DND-41 (cell line): Measurements from ENCODE around the gene SKAP1.

Experiments
- ATAC-seq: fragments of 200-7000 bp; cut with Tn5 transposase; 3 replicates; pipeline ENCODE4 v1.9.1; 2021; ENCODE audit warnings: low read depth; ENCODE audit not compliant: insufficient read depth
- DNase-seq: peaks from one replicate; pipeline ENCODE4 v3.0.0-alpha.2; 2020
- H2AFZ ChIP-seq: 2 replicates; pipeline ENCODE4 v1.6.0; 2012; ENCODE audit warnings: low read depth, low read length
- H3K27ac ChIP-seq: 2 replicates; pipeline ENCODE4 v1.5.1; 2012; ENCODE audit warnings: low read length, inconsistent platforms
- H3K27me3 ChIP-seq: fragments of 200-600 bp; sonication (generic); 2 replicates; pipeline ENCODE4 v1.6.0; 2012; ENCODE audit warnings: low read length, mild to moderate bottlenecking, inconsistent platforms; ENCODE audit not compliant: insufficient read depth, poor library complexity
- H3K36me3 ChIP-seq: 2 replicates; pipeline ENCODE4 v1.5.1; 2012; ENCODE audit warnings: low read length, inconsistent platforms; ENCODE audit not compliant: insufficient read depth
- H3K4me1 ChIP-seq: 2 replicates; pipeline ENCODE4 v1.5.1; 2012; ENCODE audit warnings: mild to moderate bottlenecking, low read length; ENCODE audit not compliant: insufficient read depth
- H3K4me2 ChIP-seq: 2 replicates; pipeline ENCODE4 v1.6.0; 2012; ENCODE audit warnings: mild to moderate bottlenecking, moderate library complexity, low read length, inconsistent platforms; ENCODE audit not compliant: insufficient read depth
- H3K4me3 ChIP-seq, 2 experiments: fragments of 200-600 bp in 1 of 2; shearing (Covaris generic) in 1 of 2; 2 replicates each; pipeline ENCODE4 v1.5.1; 2012 to 2016; ENCODE audit warnings: inconsistent platforms in 2 of 2, low read length in 2 of 2, mild to moderate bottlenecking in 2 of 2, low read depth in 1 of 2, moderate library complexity in 1 of 2
- H3K79me2 ChIP-seq: 2 replicates; pipeline ENCODE4 v1.6.0; 2012; ENCODE audit warnings: low read length, inconsistent platforms; ENCODE audit not compliant: insufficient read depth
- H3K9ac ChIP-seq: 2 replicates; pipeline ENCODE4 v1.6.0; 2012; ENCODE audit warnings: low read depth, mild to moderate bottlenecking, inconsistent platforms, low read length, moderate library complexity
- H3K9me3 ChIP-seq: 2 replicates; pipeline ENCODE4 v1.5.1; 2012; ENCODE audit warnings: low read length, moderate library complexity, mild to moderate bottlenecking, inconsistent platforms; ENCODE audit not compliant: insufficient read depth, severe bottlenecking
- H4K20me1 ChIP-seq: 2 replicates; pipeline ENCODE4 v1.6.0; 2012; ENCODE audit warnings: low read length; ENCODE audit not compliant: insufficient read depth
- EZH2 ChIP-seq: IDR thresholded peaks from 3 replicates; pipeline ENCODE4 v1.6.1; 2012; ENCODE audit warnings: borderline replicate concordance, low read depth, mild to moderate bottlenecking, moderate library complexity, low read length, inconsistent platforms; ENCODE audit not compliant: severe bottlenecking
- TF ChIP-seq, protein P1 (sequence below): IDR thresholded peaks from 2 replicates; pipeline ENCODE4 v1.5.1; 2012; ENCODE audit warnings: borderline replicate concordance, low read length, moderate library complexity, mild to moderate bottlenecking; ENCODE audit not compliant: poor library complexity, severe bottlenecking; ENCODE audit errors: extremely low read depth

Gene SKAP1

DNA sequence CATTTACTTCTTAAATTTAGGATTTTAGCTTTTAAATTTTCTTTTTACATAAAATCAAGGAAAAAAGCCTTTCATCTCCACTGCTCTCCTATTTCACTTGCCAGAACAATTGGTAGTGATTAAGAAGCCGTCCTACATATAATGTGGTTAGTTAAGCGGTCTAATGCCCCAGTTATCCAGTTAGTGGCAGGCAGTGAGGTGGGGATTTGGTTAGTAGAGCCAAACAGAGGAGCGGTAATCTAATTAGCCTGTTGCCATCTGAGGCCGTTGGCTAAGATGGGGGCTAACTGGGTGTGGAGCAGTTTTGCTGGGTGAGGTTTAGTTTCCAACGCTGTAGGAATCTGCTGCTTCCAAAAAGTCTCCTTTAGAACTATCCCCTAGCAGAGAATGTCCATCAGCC, 300.0 kb downstream of the SKAP1 start:
- peaks cover 4% of the 10 kb centered on the region for H3K27me3 ChIP-seq
- no peak overlapping the region for H2AFZ ChIP-seq
- no peak overlapping the region for H3K4me3 ChIP-seq
- H3K36me3 ChIP-seq, result no peaks in the 10 kb centered on the region
- no peaks in the 10 kb centered on the region for H3K4me1 ChIP-seq
- H3K79me2 ChIP-seq, result no peaks in the 10 kb centered on the region
- no peak overlapping the region for H3K9ac ChIP-seq
- TF ChIP-seq, protein P1, sequence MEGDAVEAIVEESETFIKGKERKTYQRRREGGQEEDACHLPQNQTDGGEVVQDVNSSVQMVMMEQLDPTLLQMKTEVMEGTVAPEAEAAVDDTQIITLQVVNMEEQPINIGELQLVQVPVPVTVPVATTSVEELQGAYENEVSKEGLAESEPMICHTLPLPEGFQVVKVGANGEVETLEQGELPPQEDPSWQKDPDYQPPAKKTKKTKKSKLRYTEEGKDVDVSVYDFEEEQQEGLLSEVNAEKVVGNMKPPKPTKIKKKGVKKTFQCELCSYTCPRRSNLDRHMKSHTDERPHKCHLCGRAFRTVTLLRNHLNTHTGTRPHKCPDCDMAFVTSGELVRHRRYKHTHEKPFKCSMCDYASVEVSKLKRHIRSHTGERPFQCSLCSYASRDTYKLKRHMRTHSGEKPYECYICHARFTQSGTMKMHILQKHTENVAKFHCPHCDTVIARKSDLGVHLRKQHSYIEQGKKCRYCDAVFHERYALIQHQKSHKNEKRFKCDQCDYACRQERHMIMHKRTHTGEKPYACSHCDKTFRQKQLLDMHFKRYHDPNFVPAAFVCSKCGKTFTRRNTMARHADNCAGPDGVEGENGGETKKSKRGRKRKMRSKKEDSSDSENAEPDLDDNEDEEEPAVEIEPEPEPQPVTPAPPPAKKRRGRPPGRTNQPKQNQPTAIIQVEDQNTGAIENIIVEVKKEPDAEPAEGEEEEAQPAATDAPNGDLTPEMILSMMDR, result no peak
- TF ChIP-seq EZH2, result no peak
- H3K27ac ChIP-seq, result no peak overlapping the region
- no peaks in the 10 kb centered on the region for H3K9me3 ChIP-seq
- H3K4me2 ChIP-seq, result no peak overlapping the region
- DNase-seq (no peak), ATAC-seq (no peak)
- 0 out of 2 replicates have a peak, but pooled peaks cover 4% of the 10 kb centered on the region for H4K20me1 ChIP-seq

DNA sequence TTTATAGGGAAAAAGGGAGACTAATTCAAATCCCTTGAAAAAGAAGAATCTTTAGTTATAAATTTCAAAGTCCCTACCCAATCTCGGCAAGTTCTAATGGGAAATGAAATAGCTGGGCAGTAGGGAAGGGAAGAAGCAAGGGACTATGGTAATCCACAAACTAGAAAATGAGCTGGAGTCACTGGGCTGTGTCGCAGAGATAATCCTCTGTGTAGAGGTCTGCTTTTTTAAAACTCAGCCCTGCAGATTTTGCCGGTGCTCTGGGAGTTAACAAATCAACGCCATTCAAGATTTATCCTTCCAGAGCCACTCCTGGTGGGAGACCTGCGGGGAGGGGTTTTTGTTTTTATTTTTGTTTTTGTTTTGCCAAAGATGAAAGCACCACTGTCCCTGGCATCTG, 301.6 kb downstream of the SKAP1 start:
- ATAC-seq (no peak), DNase-seq (no peak)
- Histone ChIP-seq H3K36me3 (peaks cover under 1% of the 10 kb centered on the region; the same call in 1 of the 2 replicates), H3K27ac (no peak overlapping the region), H3K27me3 (peaks cover 4% of the 10 kb centered on the region), H3K4me3 (no peak overlapping the region), H3K4me2 (no peak overlapping the region), H2AFZ (no peak overlapping the region), H3K4me1 (no peaks in the 10 kb centered on the region), H3K79me2 (no peaks in the 10 kb centered on the region), H3K9ac (no peak overlapping the region), H4K20me1 (0 out of 2 replicates have a peak, but pooled peaks cover 4% of the 10 kb centered on the region), H3K9me3 (no peaks in the 10 kb centered on the region)
- TF ChIP-seq, protein P1, result no peak
- no peak for TF ChIP-seq EZH2

GRCh38 chr17:48127371-48128051, 302.5 kb downstream of the SKAP1 start:
- no peaks in the 10 kb centered on the region for H3K79me2 ChIP-seq
- TF ChIP-seq, protein P1, result no peak
- TF ChIP-seq EZH2, result no peak
- H3K9ac ChIP-seq, result no peak overlapping the region
- H3K9me3 ChIP-seq, result no peaks in the 10 kb centered on the region
- no peak overlapping the region for H3K27ac ChIP-seq
- ATAC-seq (no peak), DNase-seq (no peak)
- no peak overlapping the region for H2AFZ ChIP-seq
- H3K27me3 ChIP-seq, result peaks cover 4% of the 10 kb centered on the region
- no peak overlapping the region for H3K4me3 ChIP-seq
- H4K20me1 ChIP-seq, result 0 out of 2 replicates have a peak, but pooled peaks cover 4% of the 10 kb centered on the region
- no peak overlapping the region for H3K4me2 ChIP-seq
- H3K4me1 ChIP-seq, result no peaks in the 10 kb centered on the region
- H3K36me3 ChIP-seq, result peaks cover 10% of the 10 kb centered on the region
